ENCODE measurements around the gene ELMOD3. TPM values are rescaled to one million over a fixed set of nuclear protein-coding genes. Genes with fewer than 3 reads are reported as not detected.
"Not testable (repeated sequence)": the region's sequence is repeated elsewhere in the genome, so short reads cannot be mapped to it uniquely, and the experiment has no call there.

ELMOD3 gene
- total and polyA plus RNA-seq, 7 experiments from 2014 or later = 9.4 to 33.3 (median 21.0) TPM

GRCh38 chr2:85376291-85377065 is 21.9 kb downstream of the ELMOD3 start:
- no peak overlapping the region for H3K27ac ChIP-seq (ENCODE audit: low read depth, low read length)
- no peaks in the 10 kb centered on the region for H3K27me3 ChIP-seq (ENCODE audit: control insufficient read depth in 2 of 2, insufficient read depth in 2 of 2, low read length in 2 of 2)
- no peak for DNase-seq
- ChIA-PET POLR2A (interaction anchor here (0.9 kb wide), 1 partner anchor 185 kb away, joined by 3 read pairs; the partner anchor contains the start of gene GGCX), CTCF (no interaction called here)
- H3K9me3 ChIP-seq (ENCODE audit: control insufficient read depth in 2 of 3, low read length in 3 of 3) = no peaks in the 10 kb centered on the region
- Mint-ChIP-seq H3K36me3 (peaks cover 34 to 65% (median 52%) of the 10 kb centered on the region in 5 donors), H3K27ac (peak overlapping the region in 1 of 9 donors; percentile 77), H3K4me3 (no peak overlapping the region), H3K9me3 (peaks cover 0 to 17% (median 2%) of the 10 kb centered on the region in 11 donors), H3K27me3 (no peaks in the 10 kb centered on the region), H3K4me1 (no peaks in the 10 kb centered on the region)
- no peak for ATAC-seq
- peaks cover 0 to 36% (median 8%) of the 10 kb centered on the region in 3 experiments for H3K36me3 ChIP-seq (ENCODE audit: control insufficient read depth in 2 of 3, insufficient read depth in 3 of 3, low read length in 3 of 3)
- intact Hi-C loops (cut with micrococcal nuclease) = no loop called here
- H3K4me3 ChIP-seq (ENCODE audit: low read length) = no peak overlapping the region
- no peaks in the 10 kb centered on the region for H3K4me1 ChIP-seq (ENCODE audit: control insufficient read depth in 2 of 2, insufficient read depth in 2 of 2, low read length in 2 of 2)

GRCh38 chr2:85377083-85377482 is 22.5 kb downstream of the ELMOD3 start:
- H3K27me3 Mint-ChIP-seq = no peaks in the 10 kb centered on the region
- DNase-seq (no peak), ATAC-seq (no peak)
- H3K4me1 Mint-ChIP-seq = no peaks in the 10 kb centered on the region
- no peaks in the 10 kb centered on the region for H3K9me3 ChIP-seq (ENCODE audit: control insufficient read depth in 2 of 3, low read length in 3 of 3)
- H3K9me3 Mint-ChIP-seq = peaks cover 0 to 17% (median 2%) of the 10 kb centered on the region in 11 donors
- intact Hi-C loops (cut with micrococcal nuclease) = no loop called here
- no peaks in the 10 kb centered on the region for H3K4me1 ChIP-seq (ENCODE audit: control insufficient read depth in 2 of 2, insufficient read depth in 2 of 2, low read length in 2 of 2)
- CTCF ChIA-PET = no interaction called here
- no peak overlapping the region for H3K27ac ChIP-seq (ENCODE audit: low read depth, low read length)
- no peaks in the 10 kb centered on the region for H3K27me3 ChIP-seq (ENCODE audit: control insufficient read depth in 2 of 2, insufficient read depth in 2 of 2, low read length in 2 of 2)
- peaks cover 0 to 34% (median 8%) of the 10 kb centered on the region in 3 experiments for H3K36me3 ChIP-seq (ENCODE audit: control insufficient read depth in 2 of 3, insufficient read depth in 3 of 3, low read length in 3 of 3)
- no peak overlapping the region for H3K4me3 ChIP-seq (ENCODE audit: low read length)
- POLR2A ChIA-PET = interaction anchor here (0.9 kb wide), 1 partner anchor 273 kb away, joined by 4 read pairs; no protein-coding TSS in a partner anchor
- no peak overlapping the region for H3K27ac Mint-ChIP-seq
- no peak overlapping the region for H3K4me3 Mint-ChIP-seq
- peaks cover 34 to 63% (median 53%) of the 10 kb centered on the region in 5 donors for H3K36me3 Mint-ChIP-seq

DNA sequence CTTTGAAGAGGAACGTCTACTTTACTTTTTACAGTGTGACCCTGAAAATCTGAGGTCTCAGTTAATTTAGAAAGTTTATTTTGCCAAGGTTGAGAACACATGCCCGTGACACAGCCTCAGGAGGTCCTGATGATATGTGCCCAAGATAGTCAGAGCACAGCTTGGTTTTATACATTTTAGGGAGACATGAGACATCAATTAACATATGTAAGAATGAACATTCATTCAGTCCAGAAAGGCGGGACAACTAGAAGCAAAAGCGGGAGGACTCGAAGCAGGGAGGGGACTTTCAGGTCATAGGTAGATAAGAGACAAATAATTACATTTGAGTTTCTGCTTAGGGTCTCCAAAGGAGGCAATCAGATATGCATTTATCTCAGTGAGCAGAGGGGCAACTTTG is 23.7 kb downstream of the ELMOD3 start:
- Mint-ChIP-seq H3K9me3 (peaks cover 0 to 17% (median 2%) of the 10 kb centered on the region in 11 donors), H3K4me3 (no peak overlapping the region), H3K4me1 (no peaks in the 10 kb centered on the region), H3K27me3 (no peaks in the 10 kb centered on the region), H3K36me3 (peaks cover 34 to 61% (median 50%) of the 10 kb centered on the region in 5 donors), H3K27ac (no peak overlapping the region)
- H3K4me3 ChIP-seq (ENCODE audit: low read length) = no peak overlapping the region
- intact Hi-C loops (cut with micrococcal nuclease) = no loop called here
- no peaks in the 10 kb centered on the region for H3K4me1 ChIP-seq (ENCODE audit: control insufficient read depth in 2 of 2, insufficient read depth in 2 of 2, low read length in 2 of 2)
- no peak overlapping the region for H3K27ac ChIP-seq (ENCODE audit: low read depth, low read length)
- ChIA-PET POLR2A (no interaction called here), CTCF (no interaction called here)
- DNase-seq (no peak), ATAC-seq (no peak)
- no peaks in the 10 kb centered on the region for H3K27me3 ChIP-seq (ENCODE audit: control insufficient read depth in 2 of 2, insufficient read depth in 2 of 2, low read length in 2 of 2)
- H3K9me3 ChIP-seq (ENCODE audit: control insufficient read depth in 2 of 3, low read length in 3 of 3) = no peaks in the 10 kb centered on the region
- H3K36me3 ChIP-seq (ENCODE audit: control insufficient read depth in 2 of 3, insufficient read depth in 3 of 3, low read length in 3 of 3) = peaks cover 0 to 34% (median 8%) of the 10 kb centered on the region in 3 experiments

- Histone ChIP-seq H3K27me3 (ENCODE audit: control insufficient read depth in 2 of 2, insufficient read depth in 2 of 2, low read length in 2 of 2) (no peaks in the 10 kb centered on the region), H3K4me3 (ENCODE audit: low read length) (no peak overlapping the region), H3K4me1 (ENCODE audit: control insufficient read depth in 2 of 2, insufficient read depth in 2 of 2, low read length in 2 of 2) (no peaks in the 10 kb centered on the region), H3K9me3 (ENCODE audit: control insufficient read depth in 2 of 3, low read length in 3 of 3) (no peaks in the 10 kb centered on the region), H3K27ac (ENCODE audit: low read depth, low read length) (no peak overlapping the region), H3K36me3 (ENCODE audit: control insufficient read depth in 2 of 3, insufficient read depth in 3 of 3, low read length in 3 of 3) (peaks cover 0 to 34% (median 8%) of the 10 kb centered on the region in 3 experiments)
- H3K4me3 Mint-ChIP-seq = no peak overlapping the region
- H3K27ac Mint-ChIP-seq = no peak overlapping the region
- peaks cover 0 to 17% (median 2%) of the 10 kb centered on the region in 11 donors for H3K9me3 Mint-ChIP-seq
- peaks cover 28 to 64% (median 49%) of the 10 kb centered on the region in 5 donors for H3K36me3 Mint-ChIP-seq
- POLR2A ChIA-PET = no interaction called here
- CTCF ChIA-PET = no interaction called here
- H3K4me1 Mint-ChIP-seq = peaks cover 0 to under 1% (median 0%) of the 10 kb centered on the region in 7 donors
- DNase-seq = no peak
- H3K27me3 Mint-ChIP-seq = no peaks in the 10 kb centered on the region
- intact Hi-C loops (cut with micrococcal nuclease) = no loop called here
- no peak for ATAC-seq
These were observed 25.5 kb downstream of the ELMOD3 start for GRCh38 chr2:85380048-85380447.

GRCh38 chr2:85383151-85383550 is 28.6 kb downstream of the ELMOD3 start:
- H3K4me3 Mint-ChIP-seq; H3K4me1 ChIP-seq (ENCODE audit: control insufficient read depth in 2 of 2, insufficient read depth in 2 of 2, low read length in 2 of 2); H3K4me3 ChIP-seq (ENCODE audit: low read length); ATAC-seq; H3K9me3 ChIP-seq (ENCODE audit: control insufficient read depth in 2 of 3, low read length in 3 of 3); DNase-seq; intact Hi-C loops (cut with micrococcal nuclease); H3K4me1 Mint-ChIP-seq; H3K27me3 Mint-ChIP-seq; H3K27me3 ChIP-seq (ENCODE audit: control insufficient read depth in 2 of 2, insufficient read depth in 2 of 2, low read length in 2 of 2); H3K27ac ChIP-seq (ENCODE audit: low read depth, low read length): not testable (repeated sequence)
- ChIA-PET CTCF (interaction anchor here (0.8 to 1.4 kb wide), 2 partner anchors 36 to 256 kb away, joined by 3 to 4 read pairs; no protein-coding TSS in a partner anchor), POLR2A (interaction anchor here (0.6 kb wide), 1 partner anchor 194 kb away, joined by 3 read pairs; the partner anchor contains the start of gene VAMP8)
- H3K9me3 Mint-ChIP-seq = peaks cover 0 to 16% (median 2%) of the 10 kb centered on the region in 11 donors
- peak overlapping the region in 1 of 9 donors; percentile 22 for H3K27ac Mint-ChIP-seq
- H3K36me3 Mint-ChIP-seq = peaks cover 14 to 47% (median 33%) of the 10 kb centered on the region in 5 donors
- peaks cover 0 to 28% (median 0%) of the 10 kb centered on the region in 3 experiments for H3K36me3 ChIP-seq (ENCODE audit: control insufficient read depth in 2 of 3, insufficient read depth in 3 of 3, low read length in 3 of 3)

GRCh38 chr2:85383850-85384249 is 29.3 kb downstream of the ELMOD3 start:
- H3K4me1 Mint-ChIP-seq = peaks cover 0 to 3% (median 0%) of the 10 kb centered on the region in 7 donors
- CTCF ChIA-PET = interaction anchor here (1.4 to 11.5 kb wide), 2 partner anchors 35 to 169 kb away, joined by 3 to 90 read pairs; no protein-coding TSS in a partner anchor
- H3K4me3 Mint-ChIP-seq = no peak overlapping the region
- H3K27me3 Mint-ChIP-seq = no peaks in the 10 kb centered on the region
- POLR2A ChIA-PET = no interaction called here
- no peak overlapping the region for H3K27ac ChIP-seq (ENCODE audit: low read depth, low read length)
- H3K36me3 ChIP-seq (ENCODE audit: control insufficient read depth in 2 of 3, insufficient read depth in 3 of 3, low read length in 3 of 3) = peaks cover 0 to 28% (median 2%) of the 10 kb centered on the region in 3 experiments
- DNase-seq = no peak
- intact Hi-C loops (cut with micrococcal nuclease) = no loop called here
- peaks cover 7 to 41% (median 26%) of the 10 kb centered on the region in 5 donors for H3K36me3 Mint-ChIP-seq
- no peaks in the 10 kb centered on the region for H3K9me3 ChIP-seq (ENCODE audit: control insufficient read depth in 2 of 3, low read length in 3 of 3)
- no peaks in the 10 kb centered on the region for H3K27me3 ChIP-seq (ENCODE audit: control insufficient read depth in 2 of 2, insufficient read depth in 2 of 2, low read length in 2 of 2)
- peaks cover 0 to 9% (median 0%) of the 10 kb centered on the region in 11 donors for H3K9me3 Mint-ChIP-seq
- H3K27ac Mint-ChIP-seq = peak overlapping the region in 1 of 9 donors; percentile 16
- H3K4me1 ChIP-seq (ENCODE audit: control insufficient read depth in 2 of 2, insufficient read depth in 2 of 2, low read length in 2 of 2) = no peaks in the 10 kb centered on the region
- ATAC-seq = no peak
- H3K4me3 ChIP-seq (ENCODE audit: low read length) = no peak overlapping the region

Data from naive thymus-derived CD4-positive, alpha-beta T cell (primary cell).